Mesenchymal stem cell (in vitro differentiated cells and primary cell): ENCODE data around the gene RLF.

Experiments
- DNase-seq: peaks from one replicate; pipeline ENCODE4 v3.0.0-alpha.2; 2013
- H2AFZ ChIP-seq: one replicate; pipeline ENCODE4 v1.6.1; 2013; ENCODE audit warnings: low read depth, mild to moderate bottlenecking, control low read depth, inconsistent platforms, low read length, moderate library complexity
- H2AK5ac ChIP-seq: 2 replicates; pipeline ENCODE4 v1.6.1; 2013; ENCODE audit warnings: low read length, moderate library complexity, mild to moderate bottlenecking, inconsistent platforms; ENCODE audit not compliant: severe bottlenecking
- H2BK120ac ChIP-seq: one replicate; pipeline ENCODE4 v1.6.1; 2013; ENCODE audit warnings: low read depth, mild to moderate bottlenecking, inconsistent platforms, low read length, moderate library complexity
- H2BK12ac ChIP-seq, 2 experiments: one replicate each; pipeline ENCODE4 v1.6.1; 2013; ENCODE audit warnings: inconsistent platforms in 2 of 2, low read length in 2 of 2, mild to moderate bottlenecking in 2 of 2, moderate library complexity in 2 of 2, control low read depth in 1 of 2
- H2BK15ac ChIP-seq: one replicate; pipeline ENCODE4 v1.6.1; 2013; ENCODE audit warnings: mild to moderate bottlenecking, low read depth, inconsistent platforms; ENCODE audit not compliant: poor library complexity, severe bottlenecking
- H2BK5ac ChIP-seq: 2 replicates; pipeline ENCODE4 v1.6.1; 2013; ENCODE audit warnings: low read depth, mild to moderate bottlenecking, low read length, control low read depth, inconsistent platforms; ENCODE audit not compliant: poor library complexity, severe bottlenecking
- H3K14ac ChIP-seq, 2 experiments: one replicate each; pipeline ENCODE4 v1.6.1; 2013; ENCODE audit warnings: inconsistent platforms in 2 of 2, low read length in 2 of 2, control low read depth in 1 of 2, mild to moderate bottlenecking in 1 of 2, moderate library complexity in 1 of 2
- H3K18ac ChIP-seq, 2 experiments: one replicate each; pipeline ENCODE4 v1.6.1; 2013; ENCODE audit warnings: inconsistent platforms in 2 of 2, low read length in 2 of 2, control low read depth in 1 of 2, low read depth in 1 of 2, mild to moderate bottlenecking in 1 of 2
- H3K23ac ChIP-seq, 2 experiments: one replicate each; pipeline ENCODE4 v1.6.1; 2013; ENCODE audit warnings: inconsistent platforms in 2 of 2, low read length in 2 of 2, mild to moderate bottlenecking in 2 of 2, moderate library complexity in 2 of 2, control low read depth in 1 of 2
- H3K27ac ChIP-seq: 2 replicates; pipeline ENCODE4 v1.5.1; 2013; ENCODE audit warnings: mild to moderate bottlenecking, moderate library complexity, low read length, control low read depth, inconsistent platforms; ENCODE audit not compliant: poor library complexity, severe bottlenecking
- H3K27me3 ChIP-seq, 2 experiments: 2 replicates each; pipeline versions ENCODE4 v1.6.1 to v1.7.0; 2013; ENCODE audit warnings: low read length in 2 of 2, mild to moderate bottlenecking in 2 of 2, moderate library complexity in 2 of 2, control low read depth in 1 of 2, inconsistent platforms in 1 of 2; ENCODE audit not compliant: control insufficient read depth in 1 of 2, insufficient read depth in 1 of 2
- H3K36me3 ChIP-seq, 2 experiments: 2 replicates each; pipeline versions ENCODE4 v1.6.1 to v1.7.0; 2013; ENCODE audit warnings: low read length in 2 of 2, control low read depth in 1 of 2, inconsistent platforms in 1 of 2, low read depth in 1 of 2, mild to moderate bottlenecking in 1 of 2; ENCODE audit not compliant: insufficient read depth in 2 of 2, control insufficient read depth in 1 of 2
- H3K4ac ChIP-seq, 2 experiments: one replicate each; pipeline ENCODE4 v1.6.1; 2013; ENCODE audit warnings: inconsistent platforms in 2 of 2, low read length in 2 of 2, mild to moderate bottlenecking in 2 of 2, moderate library complexity in 2 of 2, control low read depth in 1 of 2, low read depth in 1 of 2
- H3K4me1 ChIP-seq: 2 replicates; pipeline ENCODE4 v1.6.1; 2013; ENCODE audit warnings: low read depth, low read length, control low read depth; ENCODE audit not compliant: control insufficient read depth, insufficient read depth
- H3K4me2 ChIP-seq: 2 replicates; pipeline ENCODE4 v1.6.1; 2013; ENCODE audit warnings: low read length, mild to moderate bottlenecking, inconsistent platforms; ENCODE audit not compliant: poor library complexity, severe bottlenecking
- H3K4me3 ChIP-seq, 2 experiments: 2 replicates each; pipeline versions ENCODE4 v1.5.1 to v1.7.0; 2013; ENCODE audit warnings: low read length in 2 of 2, mild to moderate bottlenecking in 2 of 2, control low read depth in 1 of 2, low read depth in 1 of 2; ENCODE audit not compliant: insufficient read depth in 1 of 2
- H3K79me1 ChIP-seq: replicated peaks from 2 replicates; pipeline ENCODE4 v1.6.1; 2013; ENCODE audit warnings: mild to moderate bottlenecking, control low read depth, low read length, inconsistent platforms; ENCODE audit not compliant: poor library complexity, severe bottlenecking
- H3K9ac ChIP-seq: 2 replicates; pipeline ENCODE4 v1.7.0; 2013; ENCODE audit warnings: mild to moderate bottlenecking, low read length, moderate library complexity
- H3K9me3 ChIP-seq: 2 replicates; pipeline ENCODE4 v1.7.0; 2013; ENCODE audit warnings: mild to moderate bottlenecking, low read length; ENCODE audit not compliant: control insufficient read depth
- H4K8ac ChIP-seq: one replicate; pipeline ENCODE4 v1.6.1; 2013; ENCODE audit warnings: inconsistent platforms, mild to moderate bottlenecking, low read length, moderate library complexity
- H4K91ac ChIP-seq: one replicate; pipeline ENCODE4 v1.6.1; 2013; ENCODE audit warnings: mild to moderate bottlenecking, low read length, inconsistent platforms
- WGBS: methylation state at CpG from one replicate; pipeline ENCODE4 v1.1.7; 2013; ENCODE audit warnings: mixed read lengths; 5-methylcytosine and 5-hydroxymethylcytosine counted together

Gene RLF

GRCh38 chr1:40133839-40134238 lies 27.3 kb upstream of the RLF start:
- no peak overlapping the region for H2AFZ ChIP-seq
- no peak overlapping the region for H2AK5ac ChIP-seq
- H3K4ac ChIP-seq = no peak overlapping the region
- no peak overlapping the region for H4K8ac ChIP-seq
- no peak overlapping the region for H3K27ac ChIP-seq
- no peak overlapping the region for H2BK5ac ChIP-seq
- no peak overlapping the region for H3K9ac ChIP-seq
- no peak overlapping the region for H3K4me2 ChIP-seq
- H2BK12ac ChIP-seq = no peak overlapping the region
- H3K23ac ChIP-seq = no peak overlapping the region
- H2BK15ac ChIP-seq = no peak overlapping the region
- no peaks in the 10 kb centered on the region for H3K4me1 ChIP-seq
- H2BK120ac ChIP-seq = no peak overlapping the region
- H3K4me3 ChIP-seq = no peak overlapping the region
- no peaks in the 10 kb centered on the region for H3K36me3 ChIP-seq
- H3K14ac ChIP-seq = no peak overlapping the region
- WGBS = 90% methylated on average over 1 of the region's 2 CpGs
- H3K9me3 ChIP-seq = peaks cover 8% of the 10 kb centered on the region
- no peak for DNase-seq
- H3K18ac ChIP-seq = no peak overlapping the region
- H3K27me3 ChIP-seq = peaks cover 0 to 22% of the 10 kb centered on the region in 2 experiments
- H4K91ac ChIP-seq = no peak overlapping the region
- H3K79me1 ChIP-seq = no peaks in the 10 kb centered on the region

- no peak overlapping the region for H3K27ac ChIP-seq
- no peak overlapping the region for H2AK5ac ChIP-seq
- H3K4me1 ChIP-seq = peaks cover 3% of the 10 kb centered on the region
- H2AFZ ChIP-seq = peak overlapping the region; percentile 18
- 65% methylated on average over 4 of the region's 7 CpGs for whole genome bisulfite sequencing
- H3K23ac ChIP-seq = no peak overlapping the region
- no peak overlapping the region for H3K9ac ChIP-seq
- H2BK120ac ChIP-seq = no peak overlapping the region
- no peak overlapping the region for H3K18ac ChIP-seq
- no peak overlapping the region for H2BK5ac ChIP-seq
- peak overlapping the region; percentile 52 for H4K8ac ChIP-seq
- H2BK12ac ChIP-seq = no peak overlapping the region
- H2BK15ac ChIP-seq = no peak overlapping the region
- no peak overlapping the region for H4K91ac ChIP-seq
- H3K79me1 ChIP-seq = no peaks in the 10 kb centered on the region
- no peaks in the 10 kb centered on the region for H3K36me3 ChIP-seq
- H3K27me3 ChIP-seq = peaks cover 16 to 24% of the 10 kb centered on the region in 2 experiments
- no peak overlapping the region for H3K4ac ChIP-seq
- peak; percentile 68 for DNase-seq
- no peak overlapping the region for H3K4me2 ChIP-seq
- no peak overlapping the region for H3K4me3 ChIP-seq
- H3K14ac ChIP-seq = no peak overlapping the region
- H3K9me3 ChIP-seq = no peaks in the 10 kb centered on the region
Observed at GRCh38 chr1:40140211-40140973, 20.8 kb upstream of the RLF start.

- H3K9me3 ChIP-seq = no peaks in the 10 kb centered on the region
- no peak for DNase-seq
- peaks cover 3% of the 10 kb centered on the region for H3K4me1 ChIP-seq
- H3K79me1 ChIP-seq = no peaks in the 10 kb centered on the region
- 82% methylated on average over 2 of the region's 2 CpGs for WGBS
- H3K18ac ChIP-seq = no peak overlapping the region
- no peak overlapping the region for H2BK5ac ChIP-seq
- no peak overlapping the region for H2AK5ac ChIP-seq
- no peak overlapping the region for H3K4me3 ChIP-seq
- no peak overlapping the region for H2BK120ac ChIP-seq
- no peaks in the 10 kb centered on the region for H3K36me3 ChIP-seq
- no peak overlapping the region for H3K4ac ChIP-seq
- no peak overlapping the region for H2AFZ ChIP-seq
- no peak overlapping the region for H2BK15ac ChIP-seq
- peaks cover 27 to 31% of the 10 kb centered on the region in 2 experiments for H3K27me3 ChIP-seq
- no peak overlapping the region for H3K14ac ChIP-seq
- no peak overlapping the region for H4K8ac ChIP-seq
- no peak overlapping the region for H3K23ac ChIP-seq
- no peak overlapping the region for H2BK12ac ChIP-seq
- H4K91ac ChIP-seq = no peak overlapping the region
- no peak overlapping the region for H3K27ac ChIP-seq
- H3K9ac ChIP-seq = no peak overlapping the region
- H3K4me2 ChIP-seq = no peak overlapping the region
Observed at GRCh38 chr1:40141878-40142535, 19.2 kb upstream of the RLF start.

- H2AK5ac ChIP-seq = no peak overlapping the region
- H3K18ac ChIP-seq = no peak overlapping the region
- no peak overlapping the region for H2BK15ac ChIP-seq
- H3K14ac ChIP-seq = no peak overlapping the region
- H3K4me2 ChIP-seq = no peak overlapping the region
- peaks cover 42 to 44% of the 10 kb centered on the region in 2 experiments for H3K27me3 ChIP-seq
- H2AFZ ChIP-seq = no peak overlapping the region
- H3K27ac ChIP-seq = no peak overlapping the region
- no peak overlapping the region for H3K9ac ChIP-seq
- WGBS = 9% methylated on average over 6 of the region's 7 CpGs
- H3K79me1 ChIP-seq = no peaks in the 10 kb centered on the region
- DNase-seq = peak; percentile 72
- no peak overlapping the region for H2BK12ac ChIP-seq
- no peak overlapping the region for H3K4me3 ChIP-seq
- H3K23ac ChIP-seq = no peak overlapping the region
- H3K36me3 ChIP-seq = no peaks in the 10 kb centered on the region
- no peak overlapping the region for H2BK5ac ChIP-seq
- no peaks in the 10 kb centered on the region for H3K9me3 ChIP-seq
- H3K4me1 ChIP-seq = peaks cover 3% of the 10 kb centered on the region
- no peak overlapping the region for H3K4ac ChIP-seq
- no peak overlapping the region for H4K8ac ChIP-seq
- no peak overlapping the region for H4K91ac ChIP-seq
- H2BK120ac ChIP-seq = no peak overlapping the region
Observed at GRCh38 chr1:40143891-40144575, 17.2 kb upstream of the RLF start.
